ENCODE results near the gene ARHGAP32.

The ARHGAP32 gene

DNA sequence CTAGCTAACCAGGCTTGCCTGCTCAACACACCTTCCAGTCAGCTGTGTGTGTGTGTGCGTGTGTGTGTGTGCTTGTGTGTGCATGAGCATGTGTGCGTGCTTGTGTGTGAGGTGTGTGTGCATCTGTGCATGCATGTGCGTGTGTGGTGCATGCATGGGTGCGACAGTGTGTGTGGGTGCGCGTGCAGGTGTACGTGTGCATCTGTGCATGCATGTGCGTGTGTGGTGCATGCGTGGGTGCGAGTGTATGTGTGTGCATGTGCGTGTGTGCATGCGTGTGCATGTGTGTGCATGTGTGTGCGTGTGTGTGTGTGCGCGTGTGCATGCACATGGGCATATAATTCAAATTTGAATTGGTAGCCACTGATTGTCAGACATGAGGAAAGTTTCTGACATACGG, 239.0 kb downstream of the ARHGAP32 start:
- DNase-seq (ENCODE audit: low read depth), result no peak

DNA sequence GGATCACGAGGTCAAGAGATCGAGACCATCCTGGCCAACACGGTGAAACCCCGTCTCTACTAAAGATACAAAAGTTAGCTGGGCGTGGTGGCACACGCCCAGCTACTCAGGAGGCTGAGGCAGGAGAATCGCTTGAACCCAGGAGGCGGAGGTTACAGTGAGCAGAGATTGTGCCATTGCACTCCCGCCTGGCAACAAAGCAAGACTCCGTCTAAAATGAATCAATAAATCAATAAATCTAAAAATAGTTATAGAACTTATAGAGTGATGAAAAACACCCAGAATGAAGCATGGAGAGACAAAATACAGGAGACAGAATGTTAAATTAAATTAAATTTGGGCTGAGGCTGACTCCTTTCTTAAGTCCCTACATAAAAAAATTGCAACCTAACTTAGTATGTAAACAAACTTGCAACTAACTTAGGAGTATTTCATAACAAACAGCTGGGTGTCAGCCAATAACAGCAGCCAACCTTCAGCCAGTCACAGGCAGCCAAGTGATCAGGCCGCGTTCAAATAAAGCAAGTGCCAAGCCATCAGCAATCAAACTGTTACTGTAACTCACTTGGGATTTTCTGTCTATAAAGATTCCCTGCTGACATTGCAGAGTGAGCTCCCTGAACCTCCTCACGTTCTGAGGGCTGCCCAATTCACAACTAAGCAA, 242.2 kb downstream of the ARHGAP32 start:
- no peak for DNase-seq (ENCODE audit: low read depth)

GRCh38 chr11:128948583-128948982, 243.5 kb downstream of the ARHGAP32 start:
- no peak for DNase-seq (ENCODE audit: low read depth)

- DNase-seq (ENCODE audit: low read depth), result no peak
These were observed 244.4 kb downstream of the ARHGAP32 start for GRCh38 chr11:128947773-128948172.

DNA sequence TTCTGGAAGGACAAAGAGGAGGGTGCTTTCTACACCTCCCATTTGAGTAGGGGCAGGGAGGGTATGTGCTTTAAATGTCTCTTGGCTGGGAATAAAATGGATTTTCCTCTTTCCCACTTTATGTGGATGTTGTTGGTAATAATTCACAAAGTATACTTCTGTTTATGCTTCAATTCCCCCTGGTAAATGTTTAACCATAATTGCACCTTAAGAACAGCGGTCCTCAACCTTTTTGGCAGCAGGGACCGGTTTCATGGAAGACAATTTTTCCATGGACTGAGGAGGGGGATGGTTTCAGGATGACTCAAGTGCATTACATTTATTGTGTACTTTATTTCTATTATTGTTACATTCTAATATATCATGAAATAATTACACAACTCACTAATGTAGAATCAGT, 245.5 kb downstream of the ARHGAP32 start:
- DNase-seq (ENCODE audit: low read depth), result no peak

GRCh38 chr11:128943428-128943976, 248.6 kb downstream of the ARHGAP32 start:
- no peak for DNase-seq (ENCODE audit: low read depth)

- no peak for DNase-seq (ENCODE audit: low read depth)
These were observed 249.2 kb downstream of the ARHGAP32 start, which contains the start of gene TP53AIP1 for GRCh38 chr11:128942817-128943427. Gene TP53AIP1, minus strand, starts transcription at chr11:128942871. Its CDS starts 5,053 bp downstream, at chr11:128937818.

DNA sequence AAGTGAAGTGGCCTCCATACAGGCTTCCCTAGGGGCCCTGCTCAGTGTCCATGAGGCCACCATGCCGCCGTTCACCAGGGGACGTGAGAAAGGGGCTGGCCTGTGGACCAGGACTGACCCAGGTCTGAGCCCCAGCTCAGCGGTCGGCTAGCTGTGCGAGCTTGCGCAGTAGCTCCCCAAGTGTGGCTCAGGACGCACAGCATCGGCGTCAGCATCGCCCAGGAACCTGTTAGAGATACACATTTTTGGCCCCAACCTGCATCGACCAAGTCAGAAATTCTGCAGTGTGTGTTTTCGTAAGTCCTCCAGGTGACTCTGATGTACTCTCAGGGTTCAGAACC, 249.9 kb downstream of the ARHGAP32 start:
- DNase-seq (ENCODE audit: low read depth), result no peak

DNA sequence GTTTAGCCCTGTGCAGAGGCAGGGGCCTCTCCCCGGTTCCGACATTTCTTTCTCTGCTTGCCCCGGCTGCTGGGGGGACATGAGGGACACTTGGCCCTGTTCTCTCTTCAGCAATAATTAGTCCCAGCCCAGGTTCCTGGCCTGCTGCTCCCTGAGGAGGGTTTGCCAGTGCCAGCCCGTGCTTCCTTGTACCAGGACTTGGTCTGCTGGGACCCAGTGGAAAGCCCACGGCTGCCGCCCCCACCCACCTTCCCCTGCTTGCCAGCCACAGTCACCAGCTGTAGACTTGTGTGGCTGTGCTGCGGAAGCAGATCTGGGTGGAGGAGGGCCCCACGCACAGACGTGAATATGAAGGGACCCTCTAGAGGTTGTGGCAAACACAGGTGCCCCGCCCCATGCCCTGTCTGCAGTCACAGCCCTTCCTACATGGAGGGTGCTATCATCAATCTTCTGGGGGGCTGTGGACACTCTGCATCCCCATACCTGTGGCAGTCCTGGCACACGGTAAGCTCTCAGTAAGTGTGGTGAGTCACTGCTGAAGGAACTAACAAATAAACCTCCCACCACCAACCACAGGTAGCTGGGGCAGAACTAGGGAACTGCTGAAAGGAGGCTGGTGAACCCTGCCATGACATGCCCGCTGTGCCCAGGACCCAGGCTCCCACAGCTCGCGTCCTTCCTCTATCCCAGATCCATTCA, 250.4 kb downstream of the ARHGAP32 start:
- DNase-seq (ENCODE audit: low read depth), result no peak

GRCh38 chr11:128941110-128941509, 251.0 kb downstream of the ARHGAP32 start:
- DNase-seq (ENCODE audit: low read depth), result no peak

- DNase-seq (ENCODE audit: low read depth), result no peak
These were observed 251.5 kb downstream of the ARHGAP32 start for GRCh38 chr11:128940603-128941002.

DNA sequence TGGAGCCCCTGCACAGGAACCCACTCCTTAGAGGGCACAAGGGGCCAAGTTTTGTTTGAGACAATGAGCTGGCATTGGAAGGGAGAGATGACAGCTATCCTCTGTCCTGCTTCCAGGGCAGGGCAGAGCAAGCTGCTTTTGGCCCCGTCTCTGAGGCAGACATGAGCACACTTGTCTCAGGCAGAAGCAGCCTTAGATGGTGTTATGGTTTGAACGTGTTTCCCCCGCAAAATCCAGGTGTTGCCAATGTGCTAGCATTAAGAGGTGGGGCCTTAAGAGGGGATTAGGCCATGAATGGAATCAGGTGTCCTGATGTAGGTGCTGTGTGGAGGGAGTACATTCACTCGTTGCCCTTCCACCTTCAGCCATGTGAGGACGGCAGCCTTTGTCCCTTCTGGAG, 252.0 kb downstream of the ARHGAP32 start:
- DNase-seq (ENCODE audit: low read depth), result no peak

DNA sequence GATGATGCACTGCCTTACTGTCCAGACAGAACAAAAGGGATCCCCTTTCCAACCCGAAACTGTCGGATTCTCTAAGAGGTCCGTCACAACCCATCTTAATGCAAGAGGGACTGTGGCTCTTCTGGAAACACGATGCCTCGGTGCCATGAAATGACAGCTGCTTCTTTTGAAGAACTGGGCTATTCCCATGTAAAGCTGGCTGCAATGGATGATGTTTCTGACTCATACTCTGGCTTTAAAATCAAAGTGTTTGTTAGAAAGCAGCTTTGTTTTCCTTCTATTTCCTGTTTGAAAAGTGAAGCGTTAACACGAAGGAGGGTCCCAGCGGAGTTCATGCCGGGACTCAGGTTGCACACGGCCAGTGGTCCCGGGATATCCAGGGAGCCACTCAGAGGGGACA, 252.5 kb downstream of the ARHGAP32 start:
- no peak for DNase-seq (ENCODE audit: low read depth)

- no peak for DNase-seq (ENCODE audit: low read depth)
These were observed 253.8 kb downstream of the ARHGAP32 start for GRCh38 chr11:128938156-128938885.

DNA sequence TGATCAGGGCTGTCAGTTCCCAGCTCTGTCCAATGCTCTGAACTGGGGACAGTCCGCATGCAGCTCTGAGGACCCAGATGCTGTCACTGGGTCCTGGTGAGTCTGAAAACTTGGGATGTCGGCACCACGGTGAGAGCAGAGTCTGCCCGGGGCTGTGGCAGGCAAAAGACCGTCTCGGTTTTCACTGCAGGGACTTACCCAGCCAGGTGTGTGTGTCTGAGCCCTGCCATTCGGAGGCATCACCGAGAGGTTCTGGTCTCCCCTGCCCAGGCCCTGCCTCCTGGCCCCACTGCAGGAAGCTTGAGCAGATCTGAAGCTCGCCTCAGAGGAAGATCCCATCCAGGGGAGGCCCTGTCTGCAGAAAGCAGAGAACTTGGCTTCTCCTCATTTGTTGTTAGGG, 254.6 kb downstream of the ARHGAP32 start:
- DNase-seq (ENCODE audit: low read depth), result no peak

DNA sequence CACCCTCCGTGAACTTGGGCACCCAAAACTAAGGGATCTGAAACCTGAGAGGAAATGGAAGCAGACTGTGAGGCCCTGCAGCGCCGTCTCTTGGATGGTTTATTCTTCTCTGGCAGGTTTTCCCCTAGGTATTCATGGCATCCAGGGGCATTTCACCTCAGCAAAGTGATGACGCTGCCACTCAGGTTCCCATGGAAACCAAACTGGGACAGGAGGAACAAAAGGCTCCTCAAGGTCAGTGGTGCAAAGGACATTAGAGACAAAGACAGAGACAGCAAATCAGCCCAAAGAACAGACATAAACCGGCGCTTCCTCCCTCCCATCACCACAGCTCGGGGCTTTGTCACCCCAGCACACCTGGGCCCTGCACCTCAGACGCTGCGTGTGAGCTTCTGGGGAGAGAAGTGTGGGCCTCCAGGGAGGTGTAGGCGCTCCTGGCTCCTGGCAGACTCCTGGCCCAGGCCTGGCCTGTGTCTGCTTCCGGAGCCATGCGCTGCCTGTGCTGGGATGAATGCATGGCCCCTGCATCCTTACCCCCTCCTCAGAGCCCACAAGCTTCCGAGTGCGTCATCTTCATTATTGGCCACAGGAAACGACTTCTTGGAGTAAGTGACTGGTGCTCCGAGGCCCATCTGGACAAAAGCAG, 255.4 kb downstream of the ARHGAP32 start:
- no peak for DNase-seq (ENCODE audit: low read depth)

- DNase-seq (ENCODE audit: low read depth), result no peak
These were observed 257.2 kb downstream of the ARHGAP32 start for GRCh38 chr11:128934926-128935325.

- DNase-seq (ENCODE audit: low read depth), result no peak
These were observed 257.8 kb downstream of the ARHGAP32 start for GRCh38 chr11:128934351-128934750.

DNA sequence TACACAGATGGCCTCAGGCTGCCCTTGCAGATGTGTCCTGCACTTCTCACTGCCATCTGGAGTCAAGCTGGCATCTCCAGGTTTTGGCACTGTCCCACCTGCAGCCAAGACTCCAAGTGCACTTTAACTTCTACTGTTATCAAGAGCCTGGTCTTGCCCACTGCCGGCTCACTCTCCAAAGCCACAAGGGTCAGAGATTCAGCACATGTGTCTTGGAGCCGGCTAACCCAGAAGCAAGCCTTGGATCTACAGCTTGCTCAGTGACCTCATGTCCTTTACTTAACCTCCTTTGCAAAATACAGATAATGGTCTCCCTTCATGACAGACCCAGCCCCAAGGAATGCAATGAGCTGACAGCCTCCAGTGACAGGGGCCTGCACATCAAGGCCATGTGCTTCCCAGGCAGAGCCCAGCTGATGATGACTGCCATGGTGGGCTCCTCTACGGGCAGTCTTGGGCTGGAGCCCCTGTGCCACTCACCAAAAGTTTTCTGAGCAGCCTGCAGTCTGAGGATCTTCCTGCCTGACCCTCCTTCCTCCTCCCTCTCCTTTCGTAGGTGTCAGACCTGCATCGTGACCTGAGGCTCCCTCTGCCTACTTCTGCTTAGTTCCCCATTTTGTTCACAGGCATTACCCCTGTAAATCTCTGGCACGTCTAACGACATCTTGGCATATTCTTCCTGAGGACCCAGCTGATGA, 258.5 kb downstream of the ARHGAP32 start:
- no peak for DNase-seq (ENCODE audit: low read depth)

GRCh38 chr11:128931668-128932067, 260.5 kb downstream of the ARHGAP32 start:
- no peak for DNase-seq (ENCODE audit: low read depth)

DNA sequence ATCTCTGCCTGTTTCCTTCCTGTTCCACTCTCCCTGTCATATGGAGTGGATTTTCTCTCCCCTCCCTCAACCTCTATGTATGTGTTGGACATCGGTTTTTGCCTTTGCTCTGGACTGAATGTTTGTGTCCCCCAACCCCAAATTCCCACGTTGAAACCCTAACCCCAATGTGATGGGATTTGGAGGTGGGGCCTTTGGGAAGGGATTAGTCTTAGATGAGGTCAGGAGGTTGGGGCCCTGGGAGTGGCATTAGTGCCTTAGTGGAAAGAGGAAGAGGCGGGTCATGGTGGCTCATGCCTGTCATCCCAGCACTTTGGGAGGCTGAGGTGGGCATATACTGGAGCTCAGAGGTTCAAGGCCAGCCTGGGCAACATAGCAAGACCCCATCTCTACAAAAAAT, 261.1 kb downstream of the ARHGAP32 start:
- DNase-seq (ENCODE audit: low read depth), result no peak
